ENCODE results near the gene DZIP1. TPM values are rescaled to one million over a fixed set of nuclear protein-coding genes. Genes with fewer than 3 reads are reported as not detected.

DZIP1 gene
- total RNA-seq, 1 donor from 2014 or later = 3.9 TPM

- ATAC-seq (ENCODE audit: poor library complexity) (peak; percentile 20), DNase-seq (no peak)
- intact Hi-C loops (cut with DNase I) = no loop called here
These were observed 79.7 kb downstream of the DZIP1 start for GRCh38 chr13:95564733-95565291.

DNA sequence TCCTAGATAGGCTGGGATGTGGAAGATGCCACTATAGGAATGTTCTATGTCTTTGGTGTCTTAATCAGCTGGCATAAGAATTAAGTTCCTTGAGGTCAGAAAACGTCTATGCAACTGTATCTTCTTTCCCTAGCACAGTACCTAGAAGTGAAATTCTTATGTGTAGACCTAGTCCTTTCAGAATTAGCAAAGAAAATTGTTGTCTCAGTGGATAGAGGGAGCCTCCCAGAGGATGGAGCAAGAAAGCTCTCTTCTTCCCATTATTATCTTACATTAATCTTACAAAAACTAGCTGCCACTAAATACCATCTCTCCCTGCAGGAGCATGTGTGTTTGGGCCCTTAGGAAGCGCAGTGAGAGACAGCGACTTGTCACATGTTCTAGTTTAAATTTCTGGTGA, 80.4 kb downstream of the DZIP1 start:
- intact Hi-C loops (cut with DNase I) = no loop called here
- DNase-seq (no peak), ATAC-seq (ENCODE audit: poor library complexity) (no peak)

DNA sequence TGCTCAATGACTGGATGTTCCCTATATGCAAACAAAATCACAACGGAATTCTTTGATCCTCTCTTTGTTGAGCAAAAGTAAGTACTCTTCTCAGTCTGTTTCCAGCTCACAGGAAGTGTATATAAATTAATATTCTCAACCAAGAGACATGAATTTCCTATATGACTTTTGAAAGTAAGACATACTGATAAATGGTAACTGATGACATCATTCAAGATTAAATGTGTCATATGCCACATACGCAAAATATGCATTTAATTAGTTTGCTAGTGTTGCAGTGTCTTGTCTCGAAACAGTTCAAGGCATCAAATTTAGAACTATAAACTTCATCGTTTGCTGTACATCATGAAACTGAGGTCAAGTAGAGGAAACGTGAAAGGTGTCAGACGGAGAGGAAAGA, 84.1 kb downstream of the DZIP1 start:
- ATAC-seq (ENCODE audit: poor library complexity) (no peak), DNase-seq (no peak)
- intact Hi-C loops (cut with DNase I) = no loop called here

- DNase-seq (no peak), ATAC-seq (ENCODE audit: poor library complexity) (no peak)
- intact Hi-C loops (cut with DNase I) = no loop called here
These were observed 85.4 kb downstream of the DZIP1 start for GRCh38 chr13:95559100-95559499.

- DNase-seq (no peak), ATAC-seq (ENCODE audit: poor library complexity) (no peak)
- intact Hi-C loops (cut with DNase I) = no loop called here
These were observed 87.5 kb downstream of the DZIP1 start for GRCh38 chr13:95557013-95557412.

DNA sequence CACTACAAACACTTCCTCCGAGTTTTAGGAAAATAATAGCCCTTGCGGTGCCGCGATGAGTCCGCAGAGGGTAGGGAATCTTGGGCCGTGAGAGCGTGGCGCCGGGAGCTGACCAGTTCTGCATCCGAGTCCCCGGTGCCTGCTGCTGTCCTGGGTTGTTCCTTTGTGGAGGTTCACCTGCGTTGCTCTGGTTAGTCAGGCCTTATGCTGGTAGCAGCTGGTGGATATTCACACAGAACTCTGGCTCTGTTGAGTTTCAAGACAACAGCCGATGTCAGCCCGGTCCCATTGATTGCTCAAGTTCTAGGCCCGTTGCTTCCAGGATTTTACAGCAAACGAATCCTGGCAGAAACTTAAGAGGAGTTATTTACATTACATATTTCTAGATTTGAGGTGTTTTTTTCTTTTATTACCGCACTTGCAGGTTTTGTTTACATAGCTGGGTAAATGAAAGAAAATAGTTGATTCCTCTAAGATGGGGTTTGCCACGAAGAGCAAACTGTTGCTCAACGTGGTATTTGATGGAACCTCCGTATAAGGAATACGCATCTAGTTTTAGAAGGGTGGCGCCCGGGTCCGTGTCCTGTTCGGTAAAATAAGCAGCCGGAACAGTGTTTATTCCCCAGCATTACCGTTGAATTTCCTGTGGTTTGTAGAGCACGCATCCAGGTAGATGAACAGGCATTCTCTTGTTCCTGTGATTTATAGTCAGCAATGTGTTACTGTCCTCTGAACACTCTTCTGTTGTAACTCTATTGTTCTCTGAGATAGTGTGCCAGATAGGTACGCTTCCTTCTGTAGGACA, 90.7 kb downstream of the DZIP1 start:
- intact Hi-C loops (cut with DNase I) = no loop called here
- DNase-seq (no peak), ATAC-seq (ENCODE audit: poor library complexity) (peak; percentile 55)

GRCh38 chr13:95552539-95553441, 91.7 kb downstream of the DZIP1 start, which contains the start of gene CLDN10:
CLDN10 (plus strand) TSS chr13:95552720; CDS start chr13:95552754, 34 bp downstream.
- intact Hi-C loops (cut with DNase I) = no loop called here
- DNase-seq (no peak), ATAC-seq (ENCODE audit: poor library complexity) (peak; percentile 71)

DNA sequence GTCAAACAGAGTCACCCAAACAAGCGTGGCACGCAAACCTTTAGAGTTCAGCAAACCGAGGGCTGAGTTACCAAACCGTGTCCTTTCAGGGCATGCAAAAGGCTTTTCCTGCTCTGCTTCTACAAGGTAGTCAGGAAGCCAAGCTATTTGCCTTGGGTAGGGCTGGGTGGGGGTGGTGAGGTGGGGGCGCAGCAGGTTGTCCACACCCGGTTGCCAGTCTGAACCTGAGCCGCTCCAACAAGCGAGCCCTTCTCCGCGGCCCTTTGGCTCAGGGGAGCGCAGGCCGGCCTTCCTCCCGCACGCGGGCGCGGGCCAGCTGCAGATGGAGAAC, 92.3 kb downstream of the DZIP1 start:
- ATAC-seq (ENCODE audit: poor library complexity) (no peak), DNase-seq (peak; percentile 43)
- intact Hi-C loops (cut with DNase I) = no loop called here

- DNase-seq (no peak), ATAC-seq (ENCODE audit: poor library complexity) (no peak)
- intact Hi-C loops (cut with DNase I) = no loop called here
These were observed 96.9 kb downstream of the DZIP1 start for GRCh38 chr13:95547531-95548167.

- no peak for ATAC-seq (ENCODE audit: poor library complexity)
- no peak for DNase-seq
- intact Hi-C loops (cut with DNase I) = no loop called here
These were observed 97.6 kb downstream of the DZIP1 start for GRCh38 chr13:95546919-95547318.

GRCh38 chr13:95544293-95544692, 100.2 kb downstream of the DZIP1 start:
- intact Hi-C loops (cut with DNase I) = no loop called here
- no peak for ATAC-seq (ENCODE audit: poor library complexity)
- no peak for DNase-seq

DNA sequence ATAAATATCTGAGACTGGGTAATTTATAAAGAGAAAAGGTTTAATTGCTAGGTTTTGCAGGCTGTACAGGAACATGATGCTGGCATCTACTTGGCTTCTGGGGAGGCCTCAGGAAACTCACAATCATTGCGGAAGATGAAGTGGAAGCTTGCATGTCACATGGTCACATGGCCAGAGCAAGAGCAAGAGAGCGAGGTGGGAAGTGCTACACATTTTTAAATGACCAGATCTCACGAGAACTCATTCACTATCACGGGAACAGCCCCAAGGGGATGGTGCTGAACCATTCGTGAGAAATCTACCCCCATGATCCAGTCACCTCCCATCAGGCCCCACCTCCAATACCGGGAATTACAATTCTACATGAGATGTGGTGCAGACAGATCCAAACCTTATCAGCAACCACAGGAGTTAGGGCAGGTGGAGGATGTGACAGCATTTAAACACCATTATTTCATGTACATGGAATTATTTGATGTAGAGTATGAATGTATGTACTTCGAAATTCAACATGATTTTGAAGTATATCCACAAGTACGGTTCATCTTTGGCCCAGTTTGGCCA, 102.5 kb downstream of the DZIP1 start:
- no peak for ATAC-seq (ENCODE audit: poor library complexity)
- DNase-seq = no peak
- intact Hi-C loops (cut with DNase I) = no loop called here

DNA sequence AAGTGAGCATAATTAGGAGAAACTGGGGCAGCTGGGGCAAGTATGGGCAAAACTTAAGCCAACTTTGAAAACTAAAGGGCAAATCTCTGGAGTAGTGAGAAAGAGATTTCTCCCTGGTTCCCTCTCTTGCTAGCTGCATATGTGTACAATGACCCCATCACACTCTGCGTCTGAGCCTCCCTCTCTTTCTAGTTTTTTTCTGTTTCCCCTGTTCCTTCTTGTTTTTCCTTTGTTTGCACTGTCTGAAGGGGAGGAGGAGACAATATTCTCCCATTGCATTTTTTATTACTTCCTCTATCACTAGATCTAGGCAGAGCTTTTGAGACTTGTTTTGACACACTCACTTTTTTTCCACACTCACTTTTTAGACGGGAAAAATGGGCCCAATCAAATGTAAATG, 103.2 kb downstream of the DZIP1 start:
- intact Hi-C loops (cut with DNase I) = no loop called here
- ATAC-seq (ENCODE audit: poor library complexity) (peak; percentile 47), DNase-seq (no peak)

DNA sequence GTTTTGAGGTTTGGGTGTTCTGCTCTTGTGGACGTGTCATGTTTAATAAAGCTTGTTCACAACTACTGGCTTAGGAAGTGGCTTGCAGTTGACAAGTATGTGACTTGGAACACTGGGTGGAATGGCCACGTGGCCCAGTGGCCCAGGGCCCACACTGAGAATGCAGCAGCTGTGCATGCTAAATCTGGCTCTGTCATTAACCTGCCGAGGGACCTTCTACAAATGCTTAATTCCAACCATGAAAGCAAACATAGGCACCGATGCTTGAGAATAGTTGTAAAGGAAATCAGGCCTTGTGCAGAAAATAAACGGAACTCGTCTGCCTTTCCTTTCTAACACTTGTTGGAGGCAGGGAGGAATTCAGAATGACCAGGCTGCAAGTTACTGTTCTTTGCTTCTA, 103.6 kb downstream of the DZIP1 start:
- ATAC-seq (ENCODE audit: poor library complexity) = peak; percentile 98
- DNase-seq = peak; percentile 71
- intact Hi-C loops (cut with DNase I) = no loop called here

- no peak for ATAC-seq (ENCODE audit: poor library complexity)
- intact Hi-C loops (cut with DNase I) = loop anchor here (10.0 kb wide), 1 partner anchor 128 kb away; no protein-coding TSS in a partner anchor
- DNase-seq = no peak
These were observed 107.8 kb downstream of the DZIP1 start for GRCh38 chr13:95536632-95537241.

DNA sequence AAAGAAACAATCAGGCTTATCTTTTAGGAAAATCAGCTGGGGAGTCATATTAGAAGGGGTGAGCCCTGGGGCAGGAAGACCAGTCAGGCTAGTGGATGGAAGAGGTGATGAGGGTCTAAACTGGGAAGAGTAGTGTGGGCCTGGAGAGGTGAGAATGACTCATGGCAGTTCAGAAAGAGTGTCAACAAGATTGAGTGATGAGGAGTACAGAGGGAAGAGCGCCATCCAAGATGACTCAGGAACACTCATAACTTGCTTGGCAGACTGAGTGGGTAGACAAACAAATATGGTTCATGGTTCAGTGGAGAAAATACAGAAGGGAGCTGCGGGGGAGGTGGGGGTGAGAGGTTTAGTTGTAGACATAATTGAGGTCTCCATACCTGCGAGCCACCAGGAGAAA, 109.3 kb downstream of the DZIP1 start:
- DNase-seq (no peak), ATAC-seq (ENCODE audit: poor library complexity) (no peak)
- intact Hi-C loops (cut with DNase I) = loop anchor here (10.0 kb wide), 1 partner anchor 130 kb away; no protein-coding TSS in a partner anchor

DNA sequence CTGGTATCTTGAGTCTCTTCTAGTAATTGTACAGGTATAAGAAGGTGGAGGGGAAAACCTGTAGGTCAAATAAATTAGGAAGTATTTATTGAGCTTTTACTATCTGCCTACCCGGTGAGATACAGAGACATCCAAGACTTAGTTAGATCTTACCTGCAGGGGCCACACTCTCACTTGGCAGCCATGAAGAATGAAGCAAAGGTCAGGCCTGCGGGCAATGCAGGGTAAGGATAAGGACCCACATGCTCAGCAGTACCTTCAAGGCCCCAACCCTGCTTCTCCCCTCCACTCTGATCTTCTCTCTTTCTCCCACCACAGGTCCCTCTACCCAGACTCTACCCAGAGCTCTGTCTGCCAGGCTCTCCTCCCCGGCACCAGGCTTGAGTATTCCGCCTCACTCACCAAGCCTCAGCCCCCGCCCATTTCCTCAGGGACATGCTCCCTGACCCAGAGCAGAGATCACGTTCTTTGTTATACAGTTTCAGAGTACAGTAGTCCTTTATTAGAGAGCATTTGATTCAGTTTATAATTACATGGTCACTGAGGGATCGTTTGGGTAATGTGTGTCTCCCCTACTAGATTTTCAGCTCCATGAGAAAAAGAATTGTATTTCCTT, 110.9 kb downstream of the DZIP1 start:
- DNase-seq = no peak
- intact Hi-C loops (cut with DNase I) = loop anchor here (10.0 kb wide), 1 partner anchor 131 kb away; no protein-coding TSS in a partner anchor
- ATAC-seq (ENCODE audit: poor library complexity) = no peak

DNA sequence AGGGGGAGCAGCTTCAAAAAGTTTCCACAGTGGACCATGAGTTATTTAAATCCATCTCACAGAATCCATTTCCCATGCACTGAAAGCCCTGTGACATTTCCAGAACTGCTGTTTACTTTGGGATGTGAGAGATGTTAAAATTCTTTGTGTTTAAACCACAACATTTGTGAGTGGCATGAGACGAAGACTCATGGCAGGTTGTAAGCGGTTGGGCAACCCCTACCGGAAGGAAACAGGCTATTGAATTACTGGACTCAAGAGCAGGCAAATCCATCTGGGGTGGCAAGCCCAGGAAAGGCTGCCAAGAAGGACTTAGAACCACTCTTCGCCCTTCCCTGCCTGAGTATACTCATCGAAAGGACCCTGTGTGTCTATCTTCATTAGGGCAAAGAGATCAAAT, 114.3 kb downstream of the DZIP1 start:
- intact Hi-C loops (cut with DNase I) = loop anchor here (10.0 kb wide), 1 partner anchor 135 kb away; no protein-coding TSS in a partner anchor
- no peak for DNase-seq
- no peak for ATAC-seq (ENCODE audit: poor library complexity)

Measured in Right ventricle myocardium superior (tissue), 1 donor.